CD4-positive, alpha-beta T cell treated with Interleukin-17A for 1 hour (primary cell): Measurements from ENCODE around the gene PLCB1.
"Not testable (repeated sequence)": the region's sequence is repeated elsewhere in the genome, so short reads cannot be mapped to it uniquely, and the experiment has no call there.

ENCODE experiments used
- DNase-seq: peaks from one replicate; pipeline ENCODE4 v3.0.0-alpha.2; 2020

Gene PLCB1

DNA sequence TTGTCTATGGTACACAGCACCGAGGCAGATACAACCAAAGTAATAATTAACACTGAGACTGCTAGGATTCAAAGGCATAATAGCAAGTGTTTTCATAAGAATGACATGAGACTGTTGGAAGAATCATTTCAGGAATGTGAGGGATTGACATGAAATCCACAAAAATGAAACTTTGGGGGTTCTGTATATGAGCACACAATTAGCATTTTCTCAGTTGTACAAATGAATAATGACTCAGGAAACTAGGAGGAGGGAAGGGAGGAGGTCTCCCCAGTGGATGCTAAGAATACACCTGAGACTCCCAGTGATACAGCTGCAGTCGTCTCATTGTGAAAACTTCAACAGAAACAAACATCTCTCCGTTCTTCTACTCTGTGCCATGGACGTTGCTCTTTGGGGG, 508.4 kb downstream of the PLCB1 start:
- no peak for DNase-seq

DNA sequence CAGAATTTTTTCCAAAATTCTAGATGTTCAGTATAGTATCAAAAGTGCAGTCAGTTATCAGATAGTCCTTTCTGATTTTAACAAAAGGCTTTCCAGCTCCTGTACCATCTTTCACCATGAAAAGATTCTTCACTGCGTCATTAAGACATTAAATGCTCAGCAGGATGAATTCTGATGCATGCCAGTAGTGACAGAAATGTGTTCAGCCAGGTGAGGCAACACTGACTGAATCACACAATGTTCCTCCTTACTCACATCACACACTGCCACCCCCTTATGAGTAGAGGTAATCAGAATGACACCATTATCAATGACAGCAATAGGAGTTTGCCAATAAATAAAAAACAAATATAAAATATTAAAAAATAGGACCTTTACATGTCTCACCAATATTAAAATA, 510.2 kb downstream of the PLCB1 start:
- no peak for DNase-seq

DNA sequence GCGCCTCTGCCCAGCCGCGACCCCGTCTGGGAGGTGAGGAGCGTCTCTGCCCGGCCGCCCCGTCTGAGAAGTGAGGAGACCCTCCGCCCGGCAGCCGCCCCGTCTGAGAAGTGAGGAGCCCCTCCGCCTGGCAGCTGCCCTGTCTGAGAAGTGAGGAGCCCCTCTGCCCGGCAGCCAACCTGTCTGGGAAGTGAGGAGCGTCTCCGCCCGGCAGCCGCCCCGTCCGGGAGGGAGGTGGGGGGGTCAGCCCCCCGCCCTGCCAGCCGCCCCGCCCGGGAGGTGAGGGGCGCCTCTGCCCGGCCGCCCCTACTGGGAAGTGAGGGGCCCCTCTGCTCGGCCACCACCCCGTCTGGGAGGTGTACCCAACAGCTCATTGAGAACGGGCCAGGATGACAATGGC, 512.4 kb downstream of the PLCB1 start:
- DNase-seq: not testable (repeated sequence)

DNA sequence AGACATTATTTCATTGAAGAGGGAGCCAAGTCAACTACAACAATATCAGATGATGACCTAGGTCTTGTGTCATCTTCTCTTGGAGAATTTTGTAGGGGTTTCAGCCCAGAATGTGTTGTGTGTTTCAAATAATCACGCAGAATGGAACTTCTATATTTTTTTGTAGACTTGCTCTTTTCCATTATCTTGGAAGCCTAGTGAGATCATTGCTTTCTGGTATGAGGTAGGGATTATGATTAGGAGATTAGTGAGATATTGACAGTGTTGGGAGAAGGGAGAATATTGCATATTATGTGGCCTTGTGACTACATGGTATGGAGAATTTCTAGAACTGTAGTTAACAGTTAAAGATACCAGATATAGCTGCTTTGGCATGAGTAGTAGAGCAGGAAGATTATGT, 513.3 kb downstream of the PLCB1 start:
- DNase-seq: no peak

DNA sequence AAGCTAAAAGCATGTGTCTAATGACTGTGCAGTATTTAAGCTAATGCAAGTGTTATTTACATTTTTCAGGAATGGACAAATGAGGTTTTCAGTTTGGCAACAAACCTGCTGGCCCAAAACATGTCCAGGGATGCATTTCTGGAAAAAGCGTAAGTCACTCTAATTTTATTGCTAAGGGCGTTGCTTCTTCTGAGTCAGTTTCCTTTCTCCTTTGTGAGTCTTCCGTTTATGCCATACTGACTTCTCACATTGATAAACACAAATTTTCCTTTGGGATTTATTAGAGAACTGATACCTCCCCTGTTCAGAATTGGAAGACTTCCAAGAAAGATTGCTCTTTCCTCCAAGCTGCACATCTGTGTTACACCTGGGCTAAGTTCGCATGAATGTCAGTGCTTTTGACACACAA, 514.0 kb downstream of the PLCB1 start:
- no peak for DNase-seq

DNA sequence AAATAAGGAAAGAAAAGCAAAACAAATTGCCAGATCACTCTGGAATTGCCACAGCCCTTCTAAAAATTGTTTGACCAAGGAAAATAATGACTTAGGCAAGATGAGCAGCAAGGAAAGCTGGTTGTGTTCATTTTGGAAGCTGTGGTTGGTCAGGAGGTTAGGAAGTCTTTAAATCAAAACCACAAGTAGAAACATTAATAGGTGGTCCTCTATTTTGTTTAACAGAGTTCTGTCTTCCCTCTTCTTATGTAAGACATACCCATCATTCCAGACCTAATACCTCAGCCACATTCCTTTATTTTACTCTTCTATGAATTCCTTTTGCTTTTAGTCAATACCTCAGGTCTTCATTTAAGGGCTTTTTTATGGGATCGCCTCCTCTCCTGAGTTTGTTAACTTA, 514.6 kb downstream of the PLCB1 start:
- DNase-seq: no peak

DNA sequence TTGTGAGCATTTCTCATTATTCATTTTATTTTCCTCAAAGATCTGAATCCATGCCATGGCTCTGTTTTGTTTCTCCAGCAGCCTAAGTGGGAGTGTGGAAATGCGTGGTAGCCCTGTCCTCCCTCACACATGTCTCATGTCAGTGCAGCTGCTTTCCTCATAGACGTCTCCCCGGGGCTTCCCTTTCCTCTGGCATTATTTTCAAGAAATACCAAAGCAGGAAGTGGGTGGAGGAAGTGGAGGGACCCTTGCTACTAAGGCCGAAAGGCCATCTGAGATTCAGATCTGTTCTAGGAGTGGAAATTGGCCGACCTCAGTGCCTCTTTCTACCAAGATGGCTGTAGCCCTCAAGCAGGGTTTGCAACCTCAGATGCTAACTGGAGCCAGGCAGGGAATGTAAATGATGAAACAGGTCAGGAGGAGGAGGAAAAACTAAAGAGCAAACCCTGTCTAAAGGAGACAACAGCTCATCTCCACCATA, 515.9 kb downstream of the PLCB1 start:
- DNase-seq: no peak

DNA sequence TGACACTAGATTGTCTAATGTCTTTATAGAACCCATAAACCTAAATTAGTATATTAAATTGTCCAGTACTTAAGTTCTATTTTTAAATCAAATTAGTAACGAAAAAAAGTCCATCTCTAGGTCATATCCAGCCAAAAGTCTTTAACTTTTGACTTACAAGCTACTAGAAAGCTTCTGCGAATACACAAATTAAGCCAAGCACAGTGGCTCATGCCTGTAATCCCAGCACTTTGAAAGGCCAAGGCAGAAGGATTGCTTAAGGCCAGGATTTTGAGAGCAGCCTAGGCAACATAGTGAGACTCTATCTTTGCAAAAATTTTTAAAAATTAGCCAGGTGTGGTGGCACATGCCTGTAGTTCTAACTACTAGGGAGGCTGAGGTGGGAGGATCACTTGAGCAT, 516.4 kb downstream of the PLCB1 start:
- no peak for DNase-seq

DNA sequence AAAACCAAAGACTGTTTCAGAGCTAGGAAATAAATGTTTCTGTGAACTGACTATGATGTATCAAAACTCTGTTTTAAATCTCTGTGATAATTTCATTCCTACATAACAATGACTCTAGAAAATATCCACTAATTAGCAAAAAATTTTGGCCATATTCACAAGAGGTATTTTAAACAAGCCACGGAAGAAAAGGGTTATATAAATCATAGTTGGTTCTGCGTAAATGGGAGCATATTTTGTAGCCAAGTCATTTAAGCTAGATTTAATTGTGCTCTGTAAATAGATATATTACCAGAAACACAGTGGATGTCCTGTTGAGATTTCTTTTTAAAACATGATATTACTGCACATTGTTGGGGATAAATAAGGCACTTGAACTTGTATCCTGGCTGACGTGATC, 520.3 kb downstream of the PLCB1 start:
- DNase-seq: no peak

DNA sequence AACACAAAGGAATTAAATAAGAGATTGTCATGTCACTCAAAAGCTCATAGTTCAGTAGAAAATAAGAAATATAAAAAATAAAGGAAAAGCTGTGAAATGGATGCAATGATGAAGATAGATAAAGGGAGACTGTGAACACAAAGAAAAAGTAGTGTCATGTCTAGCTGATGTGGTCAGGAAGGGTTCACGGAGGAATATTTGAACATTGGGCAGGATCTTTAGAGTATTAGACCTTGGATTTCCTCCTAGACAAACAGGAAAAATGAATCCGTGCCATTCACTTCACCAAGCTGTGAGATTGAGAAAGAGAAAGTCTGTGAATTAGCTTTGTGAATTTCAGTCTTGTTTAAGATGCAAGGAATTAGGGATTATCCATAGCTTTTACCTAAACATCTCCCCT, 522.4 kb downstream of the PLCB1 start:
- no peak for DNase-seq

DNA sequence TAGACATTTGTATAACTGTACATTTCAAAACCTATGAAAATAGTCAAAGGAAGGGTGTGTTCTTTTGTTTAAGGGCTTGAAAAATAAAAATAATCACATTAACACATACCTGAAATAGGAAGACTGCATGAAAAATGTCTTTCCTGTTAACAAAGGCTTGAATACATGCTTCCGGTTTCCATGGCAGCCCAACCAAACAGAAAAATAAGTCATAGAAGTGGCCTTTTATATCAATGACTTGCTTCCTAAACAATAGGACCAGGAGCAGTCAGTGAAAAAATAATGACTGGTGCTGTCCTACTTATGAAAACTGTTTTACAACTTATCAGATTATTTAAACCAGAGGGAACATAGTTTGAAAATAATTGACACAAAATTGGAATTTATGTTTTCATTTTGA, 524.3 kb downstream of the PLCB1 start:
- DNase-seq: no peak

DNA sequence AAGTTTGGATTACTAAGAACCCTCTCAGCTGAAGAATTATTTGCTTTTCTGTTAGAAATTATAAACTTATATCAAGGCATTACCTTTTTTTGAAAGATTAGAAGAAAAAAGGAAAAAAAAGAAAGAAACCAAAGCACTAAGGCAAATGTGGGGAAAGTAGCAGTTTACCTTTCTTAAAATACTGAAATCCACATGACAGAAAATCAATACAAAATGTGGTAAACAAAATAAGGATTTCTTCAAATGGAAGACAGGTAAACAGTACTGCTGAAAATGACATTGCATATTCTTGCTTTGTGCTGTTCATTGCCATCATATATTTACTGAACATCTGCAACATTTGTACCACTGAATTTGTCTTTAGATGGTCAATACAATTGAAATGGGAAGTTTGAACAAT, 525.6 kb downstream of the PLCB1 start:
- no peak for DNase-seq

DNA sequence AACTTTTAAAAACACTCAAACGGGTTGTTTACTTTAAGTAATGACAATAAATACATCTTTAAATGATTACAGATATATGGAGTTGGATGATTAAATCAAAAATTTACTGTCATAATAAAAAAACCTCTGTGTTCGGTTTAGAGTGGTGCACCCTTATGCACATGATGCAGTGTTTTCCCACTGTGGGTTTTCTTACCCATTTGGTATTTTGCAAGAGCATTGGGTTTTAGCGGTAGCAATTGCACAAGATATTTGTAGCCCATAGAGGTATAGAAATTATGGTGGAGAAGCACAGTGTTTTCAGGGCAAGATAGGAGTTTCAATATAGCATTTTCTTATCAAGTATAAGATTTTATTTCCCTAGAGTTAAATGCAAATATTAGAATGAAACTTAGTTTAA, 526.0 kb downstream of the PLCB1 start:
- no peak for DNase-seq

DNA sequence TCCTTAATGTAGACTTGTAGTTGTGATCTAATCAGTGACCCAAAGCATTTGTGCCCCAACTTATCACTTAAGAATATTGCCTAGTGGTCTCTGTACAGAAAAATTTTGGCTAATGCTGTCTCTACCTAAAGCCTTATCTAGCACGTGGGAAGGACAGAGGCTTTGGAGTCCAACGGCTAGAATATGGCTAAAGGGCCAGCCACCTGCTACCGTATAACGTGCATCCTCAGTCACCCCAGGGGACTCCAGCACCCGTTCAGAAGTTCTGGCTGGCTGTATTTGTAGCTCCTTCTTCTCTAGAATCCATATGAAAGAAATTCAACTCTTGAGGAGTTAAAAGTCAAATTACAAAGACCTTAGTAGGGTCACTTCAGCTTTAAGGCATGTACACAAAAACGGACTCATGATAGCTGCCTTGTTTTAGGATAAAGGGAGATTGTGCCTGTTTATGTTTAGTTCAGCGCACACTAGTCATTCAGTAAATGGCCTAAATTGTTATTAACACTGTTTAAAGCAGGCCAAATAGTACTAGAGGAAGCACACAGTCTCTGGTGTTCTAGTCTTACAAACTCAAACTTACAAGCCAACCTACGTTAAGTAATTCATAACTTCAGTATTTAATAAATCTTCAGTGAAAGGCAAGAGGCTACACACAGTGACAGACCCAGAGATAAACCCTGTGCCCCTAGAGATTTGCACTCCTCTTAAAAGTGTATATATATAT, 529.3 kb downstream of the PLCB1 start:
- DNase-seq: no peak

DNA sequence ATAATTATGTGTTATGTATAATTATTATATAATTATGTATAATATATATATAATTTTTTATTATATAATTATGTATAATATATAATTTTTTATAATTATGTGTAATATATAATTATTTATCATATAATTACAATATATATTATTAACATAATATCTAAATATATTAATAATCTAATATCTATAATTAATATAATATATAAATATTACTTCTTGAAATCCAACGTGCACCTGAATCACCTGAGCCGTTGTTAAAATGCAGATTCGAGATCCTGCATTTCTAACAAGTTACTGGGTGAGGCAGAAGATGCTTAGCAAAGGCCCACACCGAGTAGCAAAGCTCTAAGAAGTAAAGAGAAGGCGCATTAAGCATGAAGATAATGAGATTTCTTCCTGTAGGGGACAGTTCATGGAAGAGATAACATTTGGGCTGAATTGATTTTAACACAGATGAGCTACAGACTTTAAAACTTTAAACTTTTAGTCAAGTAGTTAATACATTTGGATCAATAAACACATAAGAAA, 530.4 kb downstream of the PLCB1 start:
- DNase-seq: no peak

DNA sequence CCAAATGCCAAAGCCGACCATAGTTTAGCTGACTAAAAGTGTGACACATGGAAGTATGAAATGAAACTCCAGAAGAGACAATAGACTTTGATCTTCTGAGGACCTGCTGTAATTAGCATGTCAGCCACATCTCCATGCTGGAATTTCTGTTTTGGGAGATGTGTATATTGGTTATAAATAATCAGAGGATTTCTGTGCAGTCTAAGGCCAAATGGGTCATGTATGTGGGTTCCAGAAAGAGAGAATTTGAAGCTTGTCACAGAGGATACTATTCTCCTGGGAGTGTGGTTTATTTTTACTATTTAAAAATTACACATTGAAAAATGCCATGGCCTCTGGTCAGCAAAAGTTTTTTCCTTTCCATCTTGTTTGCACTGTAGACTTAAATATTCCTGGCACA, 531.4 kb downstream of the PLCB1 start:
- DNase-seq: no peak

DNA sequence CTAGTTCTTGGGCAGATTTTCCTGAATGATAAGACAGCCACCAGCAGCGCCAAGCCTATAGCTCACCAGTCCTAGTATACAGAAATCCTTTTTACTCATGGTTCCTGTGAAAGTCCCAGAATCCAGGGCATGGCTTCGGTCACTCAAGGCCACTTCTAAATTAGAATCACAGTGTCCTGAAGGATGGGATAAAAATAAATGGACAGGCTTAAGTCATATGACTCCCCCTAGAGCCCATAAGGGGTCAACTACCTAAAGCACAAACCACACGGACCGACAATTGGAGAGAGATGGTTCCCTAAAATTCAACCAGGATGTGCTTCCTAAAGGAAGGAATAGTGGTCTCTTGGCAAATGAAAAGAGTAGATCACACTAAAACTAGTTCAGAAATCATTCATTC, 532.7 kb downstream of the PLCB1 start:
- no peak for DNase-seq

DNA sequence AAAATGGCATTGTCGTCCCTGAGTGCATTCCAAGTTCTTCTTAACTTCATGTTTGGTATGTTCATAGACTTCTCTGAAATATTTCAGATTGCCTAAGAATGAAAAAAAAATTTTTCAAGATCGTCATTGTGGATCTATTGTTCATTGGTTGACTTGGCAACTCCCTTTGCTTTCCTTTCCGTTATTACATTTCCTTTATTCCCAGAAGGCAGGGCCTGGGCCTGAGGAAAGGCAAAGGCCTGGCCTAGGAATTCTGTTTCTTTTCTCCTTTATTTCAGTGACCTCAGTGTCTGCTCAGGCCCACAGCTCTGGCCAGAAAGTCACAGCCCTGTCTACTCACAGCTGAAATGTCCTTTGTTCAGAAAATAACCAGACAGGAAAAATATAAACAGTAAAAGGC, 535.2 kb downstream of the PLCB1 start:
- DNase-seq: no peak

DNA sequence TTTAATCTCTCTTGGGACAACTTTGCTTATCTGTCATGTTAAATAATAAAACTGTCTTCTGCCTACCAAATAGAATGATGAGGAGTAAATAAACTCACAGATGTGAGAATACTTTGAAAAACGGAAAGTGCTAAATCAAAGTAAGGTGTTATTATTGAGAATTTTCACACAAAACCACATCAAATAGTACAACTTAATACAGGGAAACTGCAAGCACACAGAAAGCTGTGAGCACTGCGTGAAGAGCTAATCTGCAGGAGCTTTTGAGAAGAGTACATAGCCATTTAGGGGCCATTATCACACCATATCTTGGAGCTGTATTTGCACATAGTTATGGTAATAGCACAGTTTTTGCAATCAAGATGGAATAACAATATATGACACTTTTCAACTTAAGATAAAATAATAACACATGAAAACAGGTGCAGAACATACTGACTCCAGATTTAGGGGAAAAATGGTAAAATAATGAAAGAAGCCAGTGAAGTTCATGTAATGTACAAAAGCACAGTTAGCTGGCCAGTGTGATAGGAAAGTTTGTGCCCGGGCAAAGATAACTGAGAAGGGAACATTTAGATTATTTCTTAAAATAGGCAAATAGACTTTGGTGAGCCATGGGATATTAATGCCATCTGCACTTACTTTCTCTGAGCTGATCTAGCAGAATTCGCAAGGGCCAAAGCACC, 538.3 kb downstream of the PLCB1 start:
- DNase-seq: no peak

DNA sequence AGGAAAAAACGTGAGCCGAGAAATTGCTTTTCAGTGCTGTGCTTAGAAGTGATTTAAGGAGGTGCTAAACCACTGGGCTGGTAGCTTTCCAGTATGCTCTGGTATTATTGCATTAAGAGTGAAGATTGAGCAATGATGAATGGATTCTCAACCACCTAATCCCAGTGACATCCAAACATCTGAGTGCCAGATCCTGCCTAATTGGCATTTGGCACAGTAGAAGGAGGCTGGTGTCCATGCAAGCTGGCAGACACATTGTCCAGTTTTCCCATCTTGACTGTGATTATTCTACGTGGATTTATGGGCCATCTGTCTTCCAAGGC, 538.8 kb downstream of the PLCB1 start:
- no peak for DNase-seq

DNA sequence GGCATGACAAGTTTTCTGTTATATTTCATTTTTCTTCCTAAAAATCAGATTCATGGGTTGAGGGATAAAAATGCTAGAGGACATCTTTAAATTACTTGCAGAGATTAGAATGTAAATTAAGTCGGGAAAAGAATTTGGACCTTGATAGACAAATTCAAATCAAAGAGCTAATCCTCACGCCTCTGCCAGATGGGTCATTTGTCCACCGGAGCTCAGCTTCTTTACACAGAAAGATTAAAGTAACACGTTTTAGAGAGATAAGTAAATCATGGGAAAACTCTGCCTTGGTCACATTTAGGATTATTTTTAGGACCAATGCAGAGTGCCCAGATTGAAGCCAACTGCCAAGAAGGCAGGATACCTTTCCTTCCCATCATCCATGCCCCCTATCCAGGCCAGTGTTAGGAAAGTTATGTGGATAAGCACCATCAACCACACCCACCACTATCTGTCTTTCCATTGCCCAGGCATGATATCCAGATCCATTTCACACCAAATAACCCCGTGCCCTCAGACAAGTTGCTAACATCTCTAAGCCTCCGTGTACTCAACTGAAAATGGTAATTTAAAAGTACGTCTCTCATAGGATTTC, 539.4 kb downstream of the PLCB1 start:
- DNase-seq: no peak

DNA sequence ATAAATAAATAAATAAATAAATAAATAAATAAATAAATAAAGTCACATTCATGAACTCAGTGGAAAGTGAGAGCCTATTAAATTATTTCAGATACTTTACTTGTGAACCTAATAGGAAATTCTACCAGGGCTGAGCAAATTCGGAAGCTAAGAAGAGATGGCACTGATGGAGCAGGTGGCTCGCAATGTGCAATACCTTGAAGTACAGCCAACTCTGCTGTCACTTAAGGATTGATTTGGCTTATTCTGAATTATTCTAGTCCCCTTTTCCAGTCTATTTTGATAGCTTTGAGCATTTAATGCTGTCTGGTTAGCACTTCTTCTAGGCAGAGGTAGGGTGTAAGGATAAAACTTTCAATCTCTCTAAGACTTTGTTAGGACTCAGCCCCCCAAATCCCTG, 541.0 kb downstream of the PLCB1 start:
- no peak for DNase-seq

DNA sequence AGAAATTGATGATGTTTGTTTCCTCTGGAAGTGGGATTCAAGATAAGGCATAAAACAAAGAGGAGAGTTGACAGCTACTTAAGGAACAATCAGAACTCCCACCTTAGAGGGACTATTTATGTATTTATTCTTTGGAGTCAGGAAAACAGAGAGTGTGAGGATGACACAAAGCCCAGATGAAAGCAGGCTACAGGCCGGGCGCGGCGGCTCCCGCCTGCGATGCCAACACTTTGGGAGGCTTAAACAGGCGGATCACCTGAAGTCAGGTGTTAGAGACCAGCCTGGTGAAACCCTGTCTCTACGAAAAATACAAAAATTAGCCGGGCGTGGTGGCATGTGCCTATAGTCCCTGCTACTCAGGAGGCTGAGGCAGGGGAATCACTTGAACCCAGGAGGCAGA, 543.8 kb downstream of the PLCB1 start:
- DNase-seq: no peak

DNA sequence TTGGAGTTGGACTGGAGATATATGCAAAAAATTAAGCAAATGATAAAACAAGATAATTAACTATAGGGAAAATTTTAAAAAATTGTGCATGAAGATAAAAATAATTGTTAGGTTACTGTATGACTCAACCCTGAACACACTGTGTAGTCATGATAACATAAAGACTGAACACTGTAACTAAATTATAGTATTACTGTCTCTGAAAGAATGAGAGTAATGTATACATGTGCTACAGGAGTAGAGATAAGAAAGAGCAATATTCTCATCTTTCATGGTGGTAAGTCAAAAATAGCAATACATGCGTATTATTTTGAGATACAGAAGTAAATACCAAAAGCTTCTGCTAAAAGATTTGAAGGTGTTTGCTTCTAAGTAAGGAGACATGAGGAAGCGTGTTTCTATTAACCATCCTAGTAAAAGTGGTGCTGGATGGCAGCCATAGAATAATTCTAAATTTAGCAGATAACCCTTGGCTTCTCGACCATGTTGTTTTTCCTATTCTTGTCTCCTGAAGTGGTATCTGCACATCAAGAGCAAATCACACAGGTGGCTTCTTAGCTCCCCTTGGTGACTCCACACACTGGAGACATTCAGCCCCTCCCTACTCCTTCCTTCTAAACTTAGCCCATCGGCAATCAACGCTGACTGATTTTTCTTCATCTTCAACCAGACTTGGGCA, 546.2 kb downstream of the PLCB1 start:
- no peak for DNase-seq
